GM18951 (cell line): ENCODE measurements around the gene LRP8.
"Not testable (repeated sequence)": the region's sequence is repeated elsewhere in the genome, so short reads cannot be mapped to it uniquely, and the experiment has no call there.

ENCODE experiments used
- POLR2A ChIP-seq: IDR thresholded peaks from 4 replicates; pipeline ENCODE4 v1.6.1; 2011; ENCODE audit warnings: mild to moderate bottlenecking; ENCODE audit not compliant: insufficient read length, insufficient read depth; ENCODE audit errors: extremely low read depth
- in situ Hi-C: fragments of 300-500 bp; cut with MboI; formaldehyde crosslinking; loops from one replicate; pipeline ENCODE4 v1.12.0; 2022; ENCODE audit warnings: low sequenced_read_pairs, mixed read lengths, inconsistent platforms; ENCODE audit not compliant: unreplicated experiment

The LRP8 gene

DNA sequence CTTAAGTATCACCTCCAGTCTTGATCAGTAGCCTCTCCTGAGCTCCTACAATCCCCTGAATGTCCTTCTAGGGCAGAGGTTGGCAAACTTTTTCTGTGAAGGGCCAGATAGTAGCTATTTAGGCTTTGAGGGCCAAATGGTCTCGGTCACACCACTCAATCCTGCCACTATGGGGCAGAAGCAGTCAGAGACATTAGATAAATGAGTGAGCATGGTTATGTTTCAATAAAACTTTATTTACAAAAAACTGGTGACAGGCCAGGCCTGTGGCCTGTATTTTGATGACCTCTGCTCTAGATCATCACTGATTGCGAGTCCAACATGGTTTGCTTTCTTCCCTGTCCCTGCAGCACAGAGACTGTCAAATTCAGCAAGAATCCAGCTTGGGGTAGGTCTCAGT is 36.3 kb downstream of the LRP8 start:
- TF ChIP-seq POLR2A = no peak
- in situ Hi-C loops = no loop called here

DNA sequence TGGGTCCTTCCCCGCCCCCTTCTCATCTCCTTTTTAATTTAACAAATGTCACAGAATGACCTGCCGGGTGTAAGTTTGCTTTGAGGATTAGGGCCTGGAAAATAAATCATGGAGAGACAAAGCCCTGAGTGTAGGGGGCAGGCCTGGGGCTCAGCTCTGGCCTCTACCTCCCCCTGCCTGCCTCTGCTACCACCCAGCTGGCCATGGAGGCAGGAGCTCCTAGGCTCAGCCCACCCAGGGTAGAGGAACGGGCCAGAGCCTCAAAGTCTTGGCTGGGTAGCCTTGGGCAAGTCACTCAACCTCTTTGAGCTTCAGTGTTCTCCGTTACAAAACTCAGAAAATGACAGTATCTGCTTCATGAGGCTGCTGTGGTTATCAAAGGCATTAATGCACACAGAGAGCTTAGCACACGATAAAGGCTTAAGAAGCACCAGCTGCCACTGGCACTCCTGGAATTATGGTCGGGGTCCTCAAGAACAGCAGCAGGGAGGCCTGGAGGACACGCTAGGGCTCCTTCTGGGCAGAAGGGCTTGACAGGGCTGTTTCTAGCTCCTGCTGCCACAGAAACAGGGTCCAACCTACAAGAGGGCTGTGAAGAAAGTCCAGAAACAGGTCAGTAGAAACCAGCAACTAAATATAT is 39.0 kb downstream of the LRP8 start:
- TF ChIP-seq POLR2A = no peak
- in situ Hi-C loops = no loop called here

DNA sequence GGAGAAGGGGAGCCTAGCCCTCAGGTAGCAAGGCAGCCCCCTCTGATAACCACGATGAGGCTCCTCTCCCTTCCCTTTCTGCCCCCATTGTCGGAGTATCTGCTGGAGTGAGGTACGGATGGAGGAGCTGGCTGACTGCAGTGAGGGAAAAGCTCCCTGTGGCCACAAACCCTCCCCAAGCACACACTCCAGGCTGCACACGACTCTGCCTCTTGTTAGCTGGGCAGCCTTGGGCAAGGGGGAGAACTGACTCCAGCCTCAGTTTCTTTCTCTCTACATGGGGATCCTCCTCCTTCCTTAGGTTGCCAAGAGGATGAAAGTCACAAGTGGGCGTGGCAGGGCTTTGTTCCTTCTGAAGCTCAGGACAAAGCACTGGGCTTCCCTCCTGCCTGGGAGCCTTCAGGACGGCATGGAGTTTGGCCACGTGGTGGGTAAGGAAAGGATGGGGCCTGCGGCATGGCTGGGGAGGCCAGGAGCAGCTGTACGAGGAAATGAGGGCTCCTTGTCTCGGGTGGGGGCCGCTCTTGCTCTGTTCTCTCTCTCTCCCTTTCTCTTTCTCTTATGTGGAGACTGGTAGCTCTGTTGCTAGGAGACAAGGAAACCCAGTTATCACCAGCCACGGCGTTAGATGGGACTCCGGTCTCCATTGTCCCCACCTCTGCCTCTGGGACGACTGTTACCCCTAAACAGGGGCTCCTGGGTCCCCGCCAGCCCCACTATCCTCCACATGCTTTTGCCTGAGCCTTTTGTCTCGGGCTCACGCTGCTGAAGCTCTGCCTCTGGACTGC is 39.7 kb downstream of the LRP8 start:
- in situ Hi-C loops = no loop called here
- no peak for TF ChIP-seq POLR2A

DNA sequence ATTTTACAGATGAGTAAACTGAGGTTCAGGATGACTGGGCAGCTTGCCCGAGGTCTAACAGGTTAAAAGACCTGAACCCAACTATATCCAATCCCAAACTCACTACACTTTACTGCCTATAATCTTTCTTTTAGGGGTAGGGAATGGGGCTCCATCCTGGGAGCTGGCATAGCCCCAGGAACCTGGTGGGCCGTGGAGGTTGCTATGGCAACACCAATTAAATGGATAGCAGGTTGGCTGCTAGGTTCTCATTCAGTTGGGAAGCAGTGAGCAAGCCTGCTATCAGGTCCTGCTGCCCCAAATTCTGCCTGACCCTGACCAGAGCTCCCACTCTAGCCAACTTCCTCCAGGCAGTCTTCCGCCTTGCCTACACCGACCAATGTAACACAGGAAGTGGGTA is 40.9 kb downstream of the LRP8 start:
- no peak for TF ChIP-seq POLR2A
- in situ Hi-C loops = no loop called here

DNA sequence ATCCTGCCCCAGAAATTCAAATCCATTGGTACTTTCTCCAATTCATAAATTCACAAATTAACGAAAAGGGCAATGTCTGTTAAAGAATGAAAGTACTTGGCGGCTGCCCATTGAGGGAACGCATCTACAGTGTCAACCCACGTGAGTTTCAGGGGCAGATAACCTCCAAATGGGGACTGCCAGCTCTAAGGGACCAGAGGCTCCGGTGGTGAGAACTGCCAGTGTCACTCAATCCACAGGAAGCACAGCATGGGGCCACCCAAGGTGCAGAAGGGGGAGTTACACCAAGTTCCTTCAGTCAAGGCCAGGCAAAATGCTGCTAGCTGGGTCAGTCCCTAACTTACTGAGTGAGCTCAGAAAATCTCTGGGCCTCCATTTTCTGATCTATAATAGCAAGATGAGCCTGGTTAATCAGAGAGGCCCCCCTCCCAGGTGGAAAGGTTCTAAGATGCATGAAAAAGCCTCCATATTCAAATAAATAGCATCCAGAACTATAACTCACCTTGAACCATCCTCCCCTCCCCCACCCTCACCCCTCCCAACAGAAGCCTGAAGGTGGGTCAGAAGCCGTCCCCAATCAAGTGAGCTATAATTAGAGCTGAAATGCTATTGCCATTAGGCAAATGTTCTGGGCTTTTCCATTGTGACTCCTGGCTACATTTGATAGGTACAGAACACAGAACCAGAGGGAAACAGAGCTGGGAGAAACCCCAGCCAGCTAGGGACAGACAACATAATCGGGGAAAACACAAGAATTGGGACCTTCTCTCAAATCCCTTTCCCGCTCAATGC is 41.7 kb downstream of the LRP8 start:
- in situ Hi-C loops = no loop called here
- TF ChIP-seq POLR2A = no peak

DNA sequence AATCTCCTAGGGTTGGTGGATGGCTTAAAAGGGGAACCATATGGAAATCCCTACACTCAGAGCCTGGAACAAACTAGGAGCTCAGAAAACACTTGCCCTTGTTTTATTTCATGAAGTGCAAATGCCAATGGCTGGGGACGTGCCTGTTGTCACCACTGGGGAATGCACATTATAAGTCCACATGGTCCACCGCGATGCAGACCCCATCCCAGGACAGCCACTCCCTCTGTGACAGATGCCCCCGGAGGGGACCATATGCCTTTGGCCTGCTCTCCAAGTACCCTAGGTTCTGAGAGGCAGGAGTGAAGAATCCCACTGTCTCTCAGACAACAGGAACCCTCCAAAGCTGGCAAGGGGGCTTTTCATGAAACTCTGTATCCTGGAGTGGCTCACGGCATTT is 42.3 kb downstream of the LRP8 start:
- no peak for TF ChIP-seq POLR2A
- in situ Hi-C loops = no loop called here

DNA sequence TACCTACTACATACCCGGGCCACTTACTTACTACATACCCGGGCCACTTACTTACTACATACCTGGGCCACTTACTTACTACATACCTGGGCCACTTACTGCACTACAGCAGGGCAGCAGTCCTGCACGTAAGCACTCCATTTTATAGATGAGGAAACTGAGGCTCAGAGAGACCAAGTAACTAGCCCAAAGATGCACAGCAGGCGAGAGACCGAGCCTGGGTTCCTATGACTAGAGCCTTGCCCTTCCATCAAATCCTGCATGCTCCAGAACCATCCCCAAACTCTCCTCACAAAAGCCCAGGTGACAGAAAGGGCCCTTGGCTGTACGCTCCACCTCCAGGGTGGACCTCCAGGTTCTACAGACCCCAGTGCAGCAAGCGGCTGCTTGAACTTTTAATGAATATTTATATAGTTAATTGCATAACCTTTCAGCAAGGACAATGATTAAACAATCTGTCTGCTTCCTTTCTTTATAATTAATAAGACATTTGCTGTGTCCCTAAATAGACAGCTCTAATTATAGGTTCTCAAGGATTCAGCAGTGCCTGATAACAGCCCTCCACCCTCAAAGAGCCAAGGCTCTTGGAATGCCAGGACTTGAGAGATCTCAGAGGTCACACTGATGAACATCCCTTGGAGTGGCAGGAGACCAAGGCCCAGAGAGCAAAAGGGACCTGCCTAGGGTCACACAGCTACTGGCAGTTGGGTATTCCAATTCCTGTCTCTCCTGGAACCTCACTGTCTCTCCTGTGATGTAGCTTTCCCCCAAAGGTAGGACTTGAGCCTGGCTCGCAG is 43.4 kb downstream of the LRP8 start:
- no peak for TF ChIP-seq POLR2A
- in situ Hi-C loops = no loop called here

DNA sequence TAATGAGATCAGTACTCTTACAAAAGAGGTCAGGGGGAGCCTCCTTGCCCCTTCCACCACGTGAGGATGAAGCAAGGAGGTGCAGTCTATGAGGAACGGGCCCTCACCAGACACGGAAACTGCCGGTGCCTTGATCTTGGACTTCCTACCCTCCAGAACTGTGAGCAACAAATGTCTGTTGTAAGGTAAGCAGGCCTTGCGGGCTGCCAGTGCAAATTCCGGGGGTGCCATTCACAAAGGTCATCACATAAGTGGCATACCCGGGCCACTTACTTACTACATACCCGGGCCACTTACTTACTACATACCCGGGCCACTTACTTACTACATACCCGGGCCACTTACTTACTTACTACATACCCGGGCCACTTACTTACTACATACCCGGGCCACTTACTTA is 44.7 kb downstream of the LRP8 start:
- in situ Hi-C loops = not testable (repeated sequence)

DNA sequence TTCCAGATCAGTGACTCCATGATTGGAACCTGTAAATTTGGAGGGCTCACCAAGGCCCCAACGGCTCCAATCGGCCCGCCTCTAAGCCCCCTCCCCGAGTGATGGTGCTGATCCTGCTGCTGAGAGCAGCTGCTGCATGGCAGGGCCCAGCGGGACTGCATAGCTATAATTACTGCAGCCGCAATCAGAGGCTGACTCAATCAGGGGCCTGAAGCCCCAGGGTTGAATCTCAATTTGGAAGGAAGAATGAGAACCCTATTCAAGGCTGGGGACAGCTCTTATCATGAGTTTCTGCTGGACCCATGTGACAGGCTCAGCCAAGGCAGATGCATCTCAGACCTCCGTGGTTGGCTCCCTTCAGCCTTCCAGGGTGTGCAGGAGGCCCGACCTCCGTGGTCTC is 46.7 kb downstream of the LRP8 start:
- in situ Hi-C loops = no loop called here
- no peak for TF ChIP-seq POLR2A

DNA sequence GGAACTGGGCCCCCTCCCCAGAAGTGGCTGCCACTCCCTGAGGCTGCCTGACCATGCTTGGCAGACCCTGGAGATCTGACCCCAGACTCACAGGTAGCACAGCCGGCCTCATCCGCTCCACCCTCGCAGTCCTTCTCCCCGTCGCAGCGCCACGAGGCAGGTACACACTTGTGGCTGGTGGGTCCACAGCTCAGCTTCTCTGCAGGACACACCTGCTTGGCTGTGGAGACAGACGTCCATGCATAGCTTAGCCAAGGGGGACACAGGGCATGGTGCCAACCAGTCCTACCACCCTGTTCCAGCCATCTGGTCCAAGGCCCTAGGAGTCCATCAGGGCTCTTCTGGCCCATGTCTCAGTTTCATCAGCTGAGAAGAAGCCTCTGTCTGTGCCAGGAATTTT is 47.4 kb downstream of the LRP8 start:
- in situ Hi-C loops = no loop called here
- TF ChIP-seq POLR2A = no peak

DNA sequence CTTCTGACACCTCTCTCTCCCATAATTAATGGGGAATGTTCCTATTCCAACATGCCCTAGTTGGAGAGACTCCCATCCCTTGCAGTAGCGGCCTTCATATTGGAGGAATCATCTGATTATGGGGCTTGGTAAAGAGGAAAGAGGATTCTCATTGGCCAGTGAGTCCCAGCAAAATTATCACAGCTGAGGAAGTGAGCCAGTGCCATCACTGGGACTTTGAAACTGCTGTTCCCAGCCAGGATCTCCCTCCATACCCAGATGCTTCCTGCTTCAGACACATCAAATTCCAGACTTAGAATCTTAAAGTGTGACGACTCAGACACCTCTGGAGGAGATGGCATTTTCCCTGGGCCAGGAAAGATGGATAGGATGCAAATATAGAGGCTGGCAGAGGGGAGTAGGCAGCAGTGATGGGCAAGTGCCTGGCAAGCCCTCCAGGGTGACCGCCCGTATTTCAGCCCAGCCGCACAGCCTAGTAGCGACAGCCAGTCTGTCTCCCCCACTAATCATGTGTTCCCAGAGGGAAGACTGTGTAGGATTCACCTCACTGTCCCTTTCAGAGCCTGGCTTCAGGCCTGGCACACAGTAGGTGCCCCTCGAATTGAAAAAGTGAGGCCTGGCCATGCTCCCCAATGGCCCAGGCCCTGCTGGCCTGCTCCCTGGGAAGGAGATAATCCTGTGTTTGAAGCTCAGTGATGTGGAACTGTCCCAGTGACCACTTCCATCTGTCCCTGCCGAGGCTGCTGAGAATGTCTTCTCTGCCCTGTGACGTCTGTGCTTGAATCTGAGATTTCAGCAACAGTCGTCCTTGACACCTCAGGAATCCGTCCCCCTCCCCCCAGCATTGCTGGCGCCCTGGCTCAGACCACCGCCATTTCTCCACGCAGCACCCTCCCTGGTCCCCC is 48.3 kb downstream of the LRP8 start:
- in situ Hi-C loops = loop anchor here (5.0 kb wide), 1 partner anchor 118 kb away; no protein-coding TSS in a partner anchor
- TF ChIP-seq POLR2A = no peak

DNA sequence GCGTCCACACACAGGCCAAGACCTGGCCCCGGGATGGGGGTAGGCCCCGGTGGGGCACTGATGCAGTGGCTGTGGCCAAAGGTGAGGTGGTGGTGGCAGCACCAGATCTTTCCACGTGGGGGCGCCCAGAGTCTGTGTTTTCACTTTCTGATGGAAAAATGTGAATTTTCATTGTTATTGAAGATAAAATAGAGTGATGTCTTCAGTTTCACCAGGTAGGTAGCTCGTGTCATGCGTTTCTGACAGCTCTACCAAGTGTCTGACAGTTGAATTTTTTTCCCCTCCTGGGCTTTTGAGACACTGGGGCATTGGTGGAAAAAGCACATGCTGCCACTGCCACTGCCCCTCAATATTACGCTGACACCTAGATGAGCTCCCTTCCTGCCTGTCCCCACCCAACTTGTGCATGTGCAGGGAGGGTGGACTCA is 49.6 kb downstream of the LRP8 start:
- in situ Hi-C loops = loop anchor here (5.0 kb wide), 1 partner anchor 119 kb away; no protein-coding TSS in a partner anchor
- no peak for TF ChIP-seq POLR2A
